Measurements from ENCODE around the gene BRWD1.

Gene BRWD1

GRCh38 chr21:39314143-39315027 is 953 bp upstream of the BRWD1 start:
- peak; percentile 63 for ATAC-seq
- TF ChIP-seq, protein P1, sequence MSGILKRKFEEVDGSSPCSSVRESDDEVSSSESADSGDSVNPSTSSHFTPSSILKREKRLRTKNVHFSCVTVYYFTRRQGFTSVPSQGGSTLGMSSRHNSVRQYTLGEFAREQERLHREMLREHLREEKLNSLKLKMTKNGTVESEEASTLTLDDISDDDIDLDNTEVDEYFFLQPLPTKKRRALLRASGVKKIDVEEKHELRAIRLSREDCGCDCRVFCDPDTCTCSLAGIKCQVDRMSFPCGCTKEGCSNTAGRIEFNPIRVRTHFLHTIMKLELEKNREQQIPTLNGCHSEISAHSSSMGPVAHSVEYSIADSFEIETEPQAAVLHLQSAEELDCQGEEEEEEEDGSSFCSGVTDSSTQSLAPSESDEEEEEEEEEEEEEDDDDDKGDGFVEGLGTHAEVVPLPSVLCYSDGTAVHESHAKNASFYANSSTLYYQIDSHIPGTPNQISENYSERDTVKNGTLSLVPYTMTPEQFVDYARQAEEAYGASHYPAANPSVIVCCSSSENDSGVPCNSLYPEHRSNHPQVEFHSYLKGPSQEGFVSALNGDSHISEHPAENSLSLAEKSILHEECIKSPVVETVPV (CRISPR knock-in tag; IDR thresholded peaks at IDR 0.05), result no peak

DNA sequence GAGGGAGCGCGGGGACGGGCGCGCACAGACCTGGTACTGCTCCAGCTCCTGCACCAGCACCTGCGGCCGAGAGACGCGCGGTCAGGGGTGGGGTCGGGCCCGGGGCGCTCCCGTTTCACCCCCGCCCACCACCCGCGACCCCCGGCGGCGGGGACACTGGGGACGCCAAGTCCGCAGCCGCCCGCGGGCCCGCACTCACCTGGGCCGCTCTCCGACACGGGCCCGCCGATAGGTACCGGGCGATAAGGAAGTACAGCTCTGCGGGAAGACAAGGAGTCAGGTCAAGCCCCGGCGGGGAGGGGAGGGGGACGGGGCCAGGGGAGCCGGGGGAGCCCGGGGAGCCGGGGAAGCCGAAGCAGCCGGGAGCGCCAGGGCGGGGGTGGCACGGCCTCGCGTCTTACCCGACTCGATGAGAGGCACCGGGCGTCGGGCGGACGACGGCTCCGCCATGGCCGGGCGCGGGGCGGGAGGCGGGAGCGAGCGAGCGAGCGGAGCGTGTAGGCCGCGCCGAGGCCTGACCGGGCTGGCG is 326 bp downstream of the BRWD1 start:
- ATAC-seq, result peak; percentile 4

GRCh38 chr21:39312112-39313041 is 1.1 kb downstream of the BRWD1 start:
- peak; percentile 90 for ATAC-seq
- TF ChIP-seq ZNF565 (CRISPR knock-in tag; conservative IDR thresholded peaks at IDR 0.05; ENCODE audit: low read depth), result no peak
- TF ChIP-seq, protein P2, sequence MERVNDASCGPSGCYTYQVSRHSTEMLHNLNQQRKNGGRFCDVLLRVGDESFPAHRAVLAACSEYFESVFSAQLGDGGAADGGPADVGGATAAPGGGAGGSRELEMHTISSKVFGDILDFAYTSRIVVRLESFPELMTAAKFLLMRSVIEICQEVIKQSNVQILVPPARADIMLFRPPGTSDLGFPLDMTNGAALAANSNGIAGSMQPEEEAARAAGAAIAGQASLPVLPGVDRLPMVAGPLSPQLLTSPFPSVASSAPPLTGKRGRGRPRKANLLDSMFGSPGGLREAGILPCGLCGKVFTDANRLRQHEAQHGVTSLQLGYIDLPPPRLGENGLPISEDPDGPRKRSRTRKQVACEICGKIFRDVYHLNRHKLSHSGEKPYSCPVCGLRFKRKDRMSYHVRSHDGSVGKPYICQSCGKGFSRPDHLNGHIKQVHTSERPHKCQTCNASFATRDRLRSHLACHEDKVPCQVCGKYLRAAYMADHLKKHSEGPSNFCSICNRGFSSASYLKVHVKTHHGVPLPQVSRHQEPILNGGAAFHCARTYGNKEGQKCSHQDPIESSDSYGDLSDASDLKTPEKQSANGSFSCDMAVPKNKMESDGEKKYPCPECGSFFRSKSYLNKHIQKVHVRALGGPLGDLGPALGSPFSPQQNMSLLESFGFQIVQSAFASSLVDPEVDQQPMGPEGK (CRISPR knock-in tag; IDR thresholded peaks at IDR 0.05; ENCODE audit: borderline replicate concordance), result peak; percentile 30; the same call in 1 of the 2 replicates

More for the DNA sequence above, 326 bp downstream of the BRWD1 start:
- TF ChIP-seq, protein P2 (CRISPR knock-in tag; IDR thresholded peaks at IDR 0.05; ENCODE audit: borderline replicate concordance), result no peak
- TF ChIP-seq CSDC2 (CRISPR knock-in tag; IDR thresholded peaks at IDR 0.05), result no peak
- TF ChIP-seq ZNF565 (CRISPR knock-in tag; conservative IDR thresholded peaks at IDR 0.05; ENCODE audit: low read depth), result no peak
- no peak for TF ChIP-seq ZC3H10 (CRISPR knock-in tag; IDR thresholded peaks at IDR 0.05)
- TF ChIP-seq PPARA (CRISPR knock-in tag; IDR thresholded peaks at IDR 0.05; ENCODE audit: borderline replicate concordance), result no peak
- TF ChIP-seq TOX (CRISPR knock-in tag; IDR thresholded peaks at IDR 0.05; ENCODE audit: borderline replicate concordance), result no peak
- TF ChIP-seq ISL1 (CRISPR knock-in tag; IDR thresholded peaks at IDR 0.05), result no peak
- no peak for TF ChIP-seq ZNF8 (CRISPR knock-in tag; IDR thresholded peaks at IDR 0.05)
- TF ChIP-seq, protein P1 (CRISPR knock-in tag; IDR thresholded peaks at IDR 0.05), result no peak
- no peak for TF ChIP-seq TSHZ2 (CRISPR knock-in tag; IDR thresholded peaks at IDR 0.05)
- TF ChIP-seq ZFP30 (CRISPR knock-in tag; IDR thresholded peaks at IDR 0.05), result no peak
- no peak for TF ChIP-seq BACH2 (CRISPR knock-in tag; IDR thresholded peaks at IDR 0.05; ENCODE audit: borderline replicate concordance)
- TF ChIP-seq GLIS3 (CRISPR knock-in tag; IDR thresholded peaks at IDR 0.05), result no peak
- no peak for TF ChIP-seq ESRRG (CRISPR knock-in tag; IDR thresholded peaks at IDR 0.05)

Data from SK-N-SH treated with all-trans-retinoic acid at 6 μM for 48 hours (cell line).